DOHH2 (cell line): ENCODE data around the gene TXNDC2.

Experiments
- EZH2phosphoT487 ChIP-seq: fragments of 200-600 bp; sonication (generic); IDR thresholded peaks from 2 replicates; pipeline ENCODE4 v1.6.1; 2017; ENCODE audit warnings: borderline replicate concordance, mild to moderate bottlenecking, antibody characterized with exemption, low read length, moderate library complexity, mixed read lengths
- TF ChIP-seq, protein P1 (sequence below): fragments of 200-600 bp; sonication (generic); IDR thresholded peaks from one replicate; pipeline ENCODE4 v1.5.1; 2014; ENCODE audit warnings: antibody characterized with exemption, mild to moderate bottlenecking, low read depth, low read length; ENCODE audit not compliant: poor library complexity, severe bottlenecking

DNA sequence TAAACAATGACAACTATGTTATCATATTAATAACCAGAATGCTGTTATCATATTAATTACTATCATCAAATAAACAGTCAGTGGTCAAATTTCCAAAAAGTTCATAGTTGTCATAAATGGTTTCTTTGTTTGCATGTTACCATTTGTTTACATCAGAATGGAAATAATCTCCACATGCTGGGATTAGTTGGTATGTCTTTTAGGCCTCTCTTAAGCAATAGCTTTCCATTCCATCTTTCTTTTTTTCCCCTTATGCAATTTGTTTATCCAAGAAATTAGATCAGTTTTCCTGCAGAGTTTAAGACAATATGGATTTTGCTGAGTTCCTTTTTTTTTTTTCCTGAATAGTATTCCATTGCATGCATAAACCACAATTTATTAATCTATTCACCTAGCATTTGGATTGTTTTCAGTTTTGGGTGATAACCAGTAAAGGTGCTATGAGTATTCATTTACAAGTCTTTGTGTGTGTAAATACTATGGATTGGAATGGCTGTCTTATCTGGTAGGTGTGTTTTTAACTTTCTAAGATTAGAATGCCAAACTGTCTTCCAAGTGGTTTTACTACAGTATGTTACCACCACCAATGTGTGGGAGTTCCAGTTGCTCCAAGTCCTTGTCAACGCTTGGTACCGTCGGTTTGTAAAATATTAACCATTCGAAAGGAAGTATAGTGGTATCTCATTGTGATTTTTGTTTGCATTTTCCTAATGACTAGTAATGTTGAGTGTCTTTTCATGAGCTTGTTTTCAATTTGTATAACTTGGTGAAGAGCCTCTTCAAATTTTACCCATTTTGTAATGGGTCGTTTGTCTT is 33.3 kb upstream of the TXNDC2 start:
- no peak for TF ChIP-seq EZH2phosphoT487
- TF ChIP-seq, protein P1, sequence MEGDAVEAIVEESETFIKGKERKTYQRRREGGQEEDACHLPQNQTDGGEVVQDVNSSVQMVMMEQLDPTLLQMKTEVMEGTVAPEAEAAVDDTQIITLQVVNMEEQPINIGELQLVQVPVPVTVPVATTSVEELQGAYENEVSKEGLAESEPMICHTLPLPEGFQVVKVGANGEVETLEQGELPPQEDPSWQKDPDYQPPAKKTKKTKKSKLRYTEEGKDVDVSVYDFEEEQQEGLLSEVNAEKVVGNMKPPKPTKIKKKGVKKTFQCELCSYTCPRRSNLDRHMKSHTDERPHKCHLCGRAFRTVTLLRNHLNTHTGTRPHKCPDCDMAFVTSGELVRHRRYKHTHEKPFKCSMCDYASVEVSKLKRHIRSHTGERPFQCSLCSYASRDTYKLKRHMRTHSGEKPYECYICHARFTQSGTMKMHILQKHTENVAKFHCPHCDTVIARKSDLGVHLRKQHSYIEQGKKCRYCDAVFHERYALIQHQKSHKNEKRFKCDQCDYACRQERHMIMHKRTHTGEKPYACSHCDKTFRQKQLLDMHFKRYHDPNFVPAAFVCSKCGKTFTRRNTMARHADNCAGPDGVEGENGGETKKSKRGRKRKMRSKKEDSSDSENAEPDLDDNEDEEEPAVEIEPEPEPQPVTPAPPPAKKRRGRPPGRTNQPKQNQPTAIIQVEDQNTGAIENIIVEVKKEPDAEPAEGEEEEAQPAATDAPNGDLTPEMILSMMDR, result no peak
